ENCODE data around the gene GPR85.
"Not testable (repeated sequence)": the region's sequence is repeated elsewhere in the genome, so short reads cannot be mapped to it uniquely, and the experiment has no call there.

The GPR85 gene, protein sequence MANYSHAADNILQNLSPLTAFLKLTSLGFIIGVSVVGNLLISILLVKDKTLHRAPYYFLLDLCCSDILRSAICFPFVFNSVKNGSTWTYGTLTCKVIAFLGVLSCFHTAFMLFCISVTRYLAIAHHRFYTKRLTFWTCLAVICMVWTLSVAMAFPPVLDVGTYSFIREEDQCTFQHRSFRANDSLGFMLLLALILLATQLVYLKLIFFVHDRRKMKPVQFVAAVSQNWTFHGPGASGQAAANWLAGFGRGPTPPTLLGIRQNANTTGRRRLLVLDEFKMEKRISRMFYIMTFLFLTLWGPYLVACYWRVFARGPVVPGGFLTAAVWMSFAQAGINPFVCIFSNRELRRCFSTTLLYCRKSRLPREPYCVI

DNA sequence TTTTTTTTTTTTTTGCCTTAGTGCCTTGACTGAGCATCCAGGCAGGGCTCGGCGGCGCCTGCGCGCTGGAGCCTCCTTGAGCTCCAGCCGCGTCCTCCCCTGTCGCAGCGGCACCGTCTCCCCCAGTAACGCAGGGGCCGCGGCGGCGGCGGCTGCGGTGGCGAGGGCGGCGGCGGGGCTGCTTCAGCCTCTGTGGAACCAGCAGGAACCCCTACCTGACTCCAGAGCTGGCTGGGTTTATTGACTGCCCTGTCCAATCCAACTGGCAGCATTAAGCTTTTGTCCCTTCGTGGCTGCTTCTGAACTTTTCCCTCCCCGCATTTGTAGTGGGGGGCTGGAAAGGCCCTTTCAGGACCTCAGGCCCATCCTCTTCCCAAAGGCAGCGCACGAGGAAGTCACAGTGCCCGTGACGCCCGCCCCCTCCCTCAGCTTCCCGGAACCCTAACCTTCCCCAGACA lies at the start of gene GPR85:
Gene GPR85 (minus strand): TSS at position 397 of the 458 bp plus-strand sequence. CDS start 2,106 bp downstream, outside the sequence.
- FAIRE-seq: no peak

DNA sequence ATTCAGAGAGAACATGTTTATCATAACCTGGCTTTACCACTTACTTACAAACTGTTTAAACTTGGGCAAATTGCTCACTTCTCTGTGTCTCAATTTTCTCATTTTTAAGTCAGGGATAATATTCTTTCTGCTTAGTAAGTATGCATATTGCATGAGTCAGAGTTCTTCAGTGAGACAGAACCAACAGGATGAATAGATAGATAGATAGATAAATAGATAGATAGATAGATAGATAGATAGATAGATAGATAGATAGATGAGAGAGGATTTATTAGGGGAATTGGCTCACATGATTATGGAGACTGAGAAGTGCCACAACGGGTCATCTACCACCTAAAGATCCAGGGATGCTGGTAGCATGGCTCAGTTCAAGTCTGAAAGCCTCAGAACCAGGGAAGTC lies 47.4 kb upstream of the GPR85 start:
- FAIRE-seq: no peak

DNA sequence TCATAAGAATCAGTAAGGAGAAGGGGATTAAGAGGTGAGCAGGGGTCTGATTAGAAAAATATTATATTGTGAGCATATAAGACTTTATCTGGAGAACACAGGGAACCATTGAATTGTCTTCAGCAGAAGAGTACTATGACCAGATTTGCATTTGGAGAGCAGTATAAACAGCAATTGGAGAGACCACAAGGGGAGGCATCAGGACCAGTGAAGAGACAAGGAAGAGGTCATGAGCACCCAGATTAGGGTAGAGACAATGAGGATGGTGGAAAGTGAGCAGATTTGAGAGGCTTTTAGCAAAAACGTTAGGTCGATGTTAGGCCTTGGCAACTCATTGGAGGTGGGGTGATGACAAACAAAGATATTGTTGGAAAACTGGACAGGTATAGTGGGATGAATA lies 44.7 kb upstream of the GPR85 start:
- no peak for FAIRE-seq

DNA sequence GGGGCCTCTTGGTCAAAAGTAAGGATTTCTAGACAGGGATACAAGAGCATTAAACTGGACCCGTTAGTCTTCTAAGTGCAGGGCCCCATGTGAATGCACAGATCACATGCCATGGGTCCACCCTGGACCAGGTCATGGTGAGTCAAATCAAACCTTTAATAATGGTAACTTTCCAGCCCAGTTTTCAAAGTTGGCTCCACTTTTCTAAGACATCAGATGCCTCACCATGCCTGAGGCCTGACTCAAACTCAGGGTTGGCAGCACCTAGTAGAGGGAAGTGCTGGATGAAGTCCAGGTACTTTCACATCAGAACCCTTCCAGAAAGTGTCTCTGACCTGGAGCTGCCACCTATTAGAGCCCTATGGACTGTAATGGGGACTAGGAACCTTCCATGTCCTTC lies 41.4 kb upstream of the GPR85 start:
- no peak for FAIRE-seq

DNA sequence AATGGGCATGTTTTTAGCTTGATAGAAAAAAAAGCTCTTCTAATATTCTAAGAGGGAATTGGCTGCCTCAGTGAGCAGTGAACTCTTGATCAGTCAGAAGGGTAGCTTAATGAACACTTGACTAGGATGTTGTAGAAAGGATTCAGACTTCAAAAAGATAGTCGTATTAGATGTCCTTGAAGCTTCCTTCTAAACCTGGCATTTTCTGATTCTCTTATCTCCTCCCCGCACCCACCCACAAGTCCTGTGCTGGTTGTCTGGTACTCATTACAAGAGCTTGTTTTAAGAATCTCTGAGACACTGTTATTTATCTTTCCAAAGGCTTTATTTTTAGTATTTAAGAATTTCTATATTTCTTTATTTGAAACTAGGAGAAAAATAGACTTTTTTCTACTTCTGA lies 39.1 kb upstream of the GPR85 start:
- FAIRE-seq: no peak

DNA sequence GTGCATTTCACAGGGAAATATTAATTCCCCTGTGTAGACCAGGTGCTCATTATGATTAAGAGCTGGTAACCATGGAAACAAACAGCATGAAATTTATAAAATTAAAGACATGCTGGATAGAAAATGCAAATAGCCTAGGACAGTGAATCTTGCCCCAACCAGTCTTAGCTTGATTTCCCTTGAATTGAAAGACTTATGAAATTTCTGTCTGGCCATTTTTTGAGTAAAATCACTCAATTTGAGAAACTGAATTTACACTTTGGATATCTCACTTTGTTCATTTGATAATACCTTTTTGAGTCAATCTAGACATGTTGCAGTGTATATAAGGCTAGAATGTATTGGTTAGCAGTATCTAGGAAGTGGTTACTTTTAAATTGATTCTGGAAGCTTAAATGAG lies 36.1 kb upstream of the GPR85 start:
- FAIRE-seq: no peak

DNA sequence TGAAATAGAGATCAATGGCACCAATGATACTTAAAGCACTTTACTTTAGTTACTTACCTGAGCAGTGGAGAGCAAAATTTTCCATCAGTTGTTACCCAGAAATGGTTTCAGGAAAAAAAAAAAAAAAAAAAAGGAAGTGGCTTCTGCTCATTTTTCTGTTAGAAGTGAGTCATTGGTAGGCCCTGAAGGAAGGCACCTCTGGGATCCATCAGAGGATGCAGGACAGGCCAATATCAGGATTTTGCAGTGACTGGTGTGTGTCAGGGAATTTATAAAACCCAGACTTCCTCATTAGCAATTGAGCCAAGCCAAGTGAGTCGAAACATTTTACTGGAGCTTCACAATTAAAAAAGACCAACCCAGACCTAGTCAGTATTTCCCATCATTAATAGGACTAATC lies 34.0 kb upstream of the GPR85 start:
- FAIRE-seq: no peak

DNA sequence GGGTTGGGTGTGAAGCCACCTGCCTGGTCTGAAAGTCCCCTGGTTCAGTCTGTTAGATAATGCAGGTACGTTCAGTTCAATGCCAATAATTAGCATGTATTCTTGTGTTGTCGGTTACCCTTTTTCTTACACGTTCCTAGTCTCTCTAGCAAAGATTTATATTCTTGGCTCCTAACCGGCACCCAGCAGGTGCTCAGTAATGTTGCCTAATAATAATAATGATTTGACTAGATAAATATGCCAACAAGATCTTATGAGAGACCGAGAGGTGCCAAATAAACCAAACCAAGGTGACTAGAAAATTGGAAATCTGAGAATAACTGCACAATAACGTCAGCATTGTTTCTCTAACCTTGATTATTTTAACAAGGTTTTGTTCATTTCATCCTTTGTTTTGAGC lies 32.8 kb upstream of the GPR85 start:
- FAIRE-seq: no peak

DNA sequence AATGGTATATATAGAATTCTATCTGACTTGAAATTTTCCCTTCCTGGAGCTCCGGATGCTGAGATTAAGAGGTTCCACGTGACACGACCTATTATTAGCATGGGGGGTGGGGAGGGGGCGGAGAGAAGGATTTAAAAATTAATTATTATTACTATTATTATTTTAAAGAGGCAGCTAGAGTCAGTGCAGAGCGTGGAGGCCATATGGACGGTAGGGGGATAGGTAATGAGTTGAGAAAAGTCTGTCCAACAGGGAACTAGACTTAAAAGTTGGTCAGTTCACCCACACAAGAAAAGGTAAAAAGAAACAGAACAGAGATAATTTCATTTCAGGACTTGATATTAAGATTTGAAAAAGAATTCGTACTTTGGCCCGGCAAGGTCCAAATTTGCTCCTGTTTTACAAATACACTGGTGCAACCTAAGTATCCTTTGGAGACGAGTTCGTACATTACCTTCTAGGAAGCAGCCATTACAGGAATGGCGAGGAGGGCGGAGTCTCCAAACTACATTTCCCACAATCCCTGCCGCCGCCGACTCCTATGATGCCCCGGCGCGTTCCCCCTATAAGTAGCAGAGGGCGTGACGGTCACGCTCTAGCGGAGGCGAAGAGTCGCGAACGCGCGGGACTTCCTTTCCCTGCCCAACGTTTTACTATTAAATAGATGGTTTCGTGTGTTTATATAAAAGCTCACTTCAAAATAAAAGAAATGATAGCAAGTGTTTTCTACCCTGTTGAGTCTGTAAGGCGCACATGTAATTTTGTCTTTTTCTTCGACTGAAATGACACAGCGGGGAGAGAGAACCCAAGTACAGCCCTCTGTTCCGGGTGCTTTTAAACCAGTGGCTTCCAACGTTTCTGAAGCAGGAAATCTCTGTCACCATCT lies 31.7 kb upstream of the GPR85 start, which contains the start of gene SMIM30:
Gene SMIM30 (minus strand): TSS at position 481 of the 886 bp plus-strand sequence. CDS start 976 bp downstream, outside the sequence.
- peak; percentile 92 for FAIRE-seq

DNA sequence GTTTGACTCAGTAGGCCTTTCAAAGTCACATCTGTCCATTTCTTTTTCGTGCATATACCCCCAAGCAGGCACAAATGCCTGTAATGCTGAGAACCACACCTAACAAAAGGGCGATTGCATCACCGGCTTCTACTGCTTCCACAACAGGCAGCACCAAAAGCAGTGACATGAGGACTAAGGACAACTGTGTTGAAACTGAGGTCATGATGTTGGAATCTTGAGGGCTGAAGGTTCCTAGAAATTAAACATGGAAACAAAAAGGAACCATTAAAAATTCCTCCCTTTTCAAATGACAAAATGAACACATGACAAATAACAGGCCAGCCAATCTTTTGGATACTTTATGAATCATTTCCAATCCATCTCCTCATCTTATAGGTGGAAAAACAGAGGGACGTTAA lies 30.7 kb upstream of the GPR85 start:
- FAIRE-seq: not testable (repeated sequence)

DNA sequence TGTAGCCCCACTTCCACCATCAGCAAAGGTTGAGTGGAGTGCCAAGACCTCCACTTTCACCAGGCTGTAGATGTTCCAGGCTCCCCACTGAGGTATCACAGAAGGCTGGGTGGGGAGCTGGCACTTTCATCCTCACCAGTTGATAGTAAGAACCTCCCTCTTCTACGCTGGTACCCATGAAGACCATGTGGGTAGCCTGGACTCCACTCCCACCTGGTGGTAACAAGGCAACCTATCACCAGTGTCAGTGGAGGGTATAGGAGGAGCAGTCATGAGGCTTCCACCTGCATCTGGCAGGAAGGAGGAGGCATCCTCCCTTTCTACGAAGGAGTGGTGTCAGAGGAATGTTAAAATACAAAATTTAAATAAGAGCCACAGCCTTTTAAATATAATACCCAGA lies 27.3 kb upstream of the GPR85 start:
- FAIRE-seq: no peak

DNA sequence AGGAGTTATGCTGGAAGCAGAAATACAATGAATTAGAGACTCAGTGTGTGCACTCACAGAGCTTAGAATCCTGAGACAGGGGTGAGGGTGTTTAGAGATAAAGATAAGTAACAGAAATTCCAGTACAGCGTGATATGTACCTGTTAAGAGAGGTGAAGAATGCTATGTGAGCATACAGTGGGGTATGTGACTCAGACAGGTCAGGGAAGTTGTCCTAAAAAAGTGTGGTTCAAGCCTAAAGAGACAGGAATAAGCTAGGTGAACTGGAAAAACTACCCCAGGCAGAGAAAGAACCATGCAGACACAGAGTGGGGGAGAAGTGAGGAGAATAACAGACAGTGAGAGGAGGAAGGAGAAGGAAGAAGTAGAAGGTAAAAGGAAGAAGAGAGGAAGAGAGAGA lies 23.1 kb upstream of the GPR85 start:
- FAIRE-seq: no peak

DNA sequence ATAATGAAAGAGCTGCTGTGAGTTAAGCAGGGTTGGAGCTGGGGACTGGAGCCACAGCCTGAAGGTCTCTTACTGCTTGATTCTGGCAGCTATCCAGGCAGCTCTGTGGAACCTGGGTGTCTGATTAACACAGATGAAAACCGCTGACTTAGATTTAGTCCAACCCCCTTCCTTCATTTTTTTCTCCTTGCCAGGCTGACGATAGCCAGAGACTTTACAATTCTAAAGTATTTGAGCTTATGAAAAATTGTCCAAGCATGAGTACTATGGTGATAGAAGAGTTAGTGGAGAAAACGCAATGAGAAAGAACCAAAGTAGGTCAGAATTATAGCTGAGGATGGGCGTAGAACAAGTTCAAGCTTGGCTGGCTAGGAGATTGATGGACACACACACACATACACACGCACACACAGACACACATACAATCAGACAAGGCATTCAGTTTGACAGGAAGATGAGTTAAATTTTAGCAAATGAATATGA lies 13.5 kb upstream of the GPR85 start:
- no peak for FAIRE-seq

DNA sequence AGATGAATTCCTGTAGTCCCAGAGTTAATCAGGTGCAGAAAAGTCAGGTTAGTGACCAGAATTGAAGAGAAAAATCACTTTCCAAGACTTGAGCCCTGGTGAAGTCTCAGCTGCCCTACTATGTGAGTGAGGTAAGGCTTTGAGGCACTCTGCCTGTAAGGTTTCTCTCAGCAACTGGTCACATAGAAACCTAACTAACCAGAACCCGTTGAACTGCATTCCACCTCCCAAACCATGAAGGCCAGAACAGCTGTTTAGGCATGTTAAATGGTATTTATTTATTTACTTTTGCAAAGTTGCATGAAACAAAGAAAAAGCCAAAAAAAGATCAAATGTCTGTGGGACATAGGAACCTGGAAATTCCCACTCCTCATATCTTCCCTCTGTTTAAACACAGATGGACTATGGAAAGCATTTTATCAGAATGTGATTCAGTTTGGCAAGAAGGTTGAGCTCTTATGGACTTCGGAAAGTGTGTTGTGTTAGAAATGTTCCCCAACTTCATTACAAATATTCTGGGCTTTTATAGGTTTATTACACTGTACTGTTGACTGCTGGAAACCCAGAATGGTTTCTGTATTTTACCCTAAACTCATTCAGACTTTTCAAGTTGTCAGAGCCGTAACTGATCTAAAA lies 12.8 kb upstream of the GPR85 start:
- FAIRE-seq: no peak

DNA sequence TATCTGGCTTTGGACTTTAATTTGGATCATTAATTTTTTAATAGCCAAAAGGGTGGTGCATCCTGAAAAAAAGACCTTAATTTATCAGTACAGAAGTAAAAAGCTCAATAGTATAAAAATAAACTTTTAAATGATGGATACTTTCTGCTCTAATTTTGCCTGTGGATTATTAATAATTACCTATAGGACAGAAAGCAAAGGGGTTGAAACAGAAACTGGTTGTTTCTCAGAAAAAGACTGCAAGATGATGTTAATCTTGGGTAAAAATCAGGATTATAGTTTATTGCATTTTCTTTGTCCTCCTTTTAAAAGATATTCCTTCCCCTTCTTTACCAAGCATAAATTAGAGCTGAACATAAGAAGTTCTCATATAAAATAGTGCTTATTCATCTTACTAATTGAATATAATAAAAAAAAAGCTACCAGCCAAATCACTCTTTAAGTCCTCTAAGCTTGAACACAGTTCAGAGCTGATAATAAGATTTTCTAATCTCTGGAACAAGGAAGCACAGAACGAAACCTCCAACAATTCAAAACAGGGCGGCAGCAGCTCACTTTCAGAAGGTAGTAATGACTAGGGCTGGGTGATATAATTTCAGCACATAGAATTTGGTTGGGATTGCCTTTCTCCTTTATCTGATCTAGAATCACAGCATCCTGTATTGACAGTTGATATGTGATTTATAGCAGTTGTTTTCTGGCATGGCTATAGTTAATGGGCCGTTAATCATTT lies 8.1 kb upstream of the GPR85 start:
- FAIRE-seq: no peak

DNA sequence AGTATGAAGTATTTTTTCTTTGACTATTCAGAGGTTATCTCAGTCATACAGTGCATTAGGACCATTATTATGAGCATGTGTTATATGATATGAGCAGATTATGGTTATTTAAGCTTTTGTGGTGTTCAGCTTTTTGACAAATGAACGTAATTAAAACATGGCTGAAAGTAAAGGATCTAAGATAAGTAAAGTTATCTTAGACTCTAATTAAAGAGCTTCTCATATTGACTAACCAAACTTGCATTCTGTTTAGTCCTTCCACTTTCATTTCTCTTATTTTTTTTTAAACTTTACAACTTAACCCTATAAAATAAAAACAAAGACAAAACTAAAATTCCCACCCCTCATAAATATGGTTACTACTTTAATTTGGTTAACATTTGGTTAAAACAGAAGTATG lies 6.9 kb upstream of the GPR85 start:
- no peak for FAIRE-seq

DNA sequence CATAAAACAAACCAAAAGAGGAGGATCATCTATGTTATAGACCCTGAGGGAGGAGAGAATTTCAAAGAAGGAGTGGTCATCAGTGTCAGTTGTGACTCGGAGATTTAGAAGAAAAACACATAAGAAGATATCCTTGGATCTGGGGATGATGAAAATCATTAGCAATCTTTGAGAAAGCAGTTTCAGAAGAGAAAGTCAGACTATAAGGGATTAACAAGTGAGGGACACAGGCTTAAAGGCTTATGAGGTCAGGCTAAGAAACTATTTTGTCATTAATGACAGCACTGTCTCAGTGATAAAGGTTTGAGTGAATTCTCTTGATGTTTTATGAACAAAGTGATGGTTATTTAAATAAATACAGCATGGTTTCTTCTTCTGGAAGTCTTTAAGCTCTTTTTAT lies 6.1 kb upstream of the GPR85 start:
- no peak for FAIRE-seq

DNA sequence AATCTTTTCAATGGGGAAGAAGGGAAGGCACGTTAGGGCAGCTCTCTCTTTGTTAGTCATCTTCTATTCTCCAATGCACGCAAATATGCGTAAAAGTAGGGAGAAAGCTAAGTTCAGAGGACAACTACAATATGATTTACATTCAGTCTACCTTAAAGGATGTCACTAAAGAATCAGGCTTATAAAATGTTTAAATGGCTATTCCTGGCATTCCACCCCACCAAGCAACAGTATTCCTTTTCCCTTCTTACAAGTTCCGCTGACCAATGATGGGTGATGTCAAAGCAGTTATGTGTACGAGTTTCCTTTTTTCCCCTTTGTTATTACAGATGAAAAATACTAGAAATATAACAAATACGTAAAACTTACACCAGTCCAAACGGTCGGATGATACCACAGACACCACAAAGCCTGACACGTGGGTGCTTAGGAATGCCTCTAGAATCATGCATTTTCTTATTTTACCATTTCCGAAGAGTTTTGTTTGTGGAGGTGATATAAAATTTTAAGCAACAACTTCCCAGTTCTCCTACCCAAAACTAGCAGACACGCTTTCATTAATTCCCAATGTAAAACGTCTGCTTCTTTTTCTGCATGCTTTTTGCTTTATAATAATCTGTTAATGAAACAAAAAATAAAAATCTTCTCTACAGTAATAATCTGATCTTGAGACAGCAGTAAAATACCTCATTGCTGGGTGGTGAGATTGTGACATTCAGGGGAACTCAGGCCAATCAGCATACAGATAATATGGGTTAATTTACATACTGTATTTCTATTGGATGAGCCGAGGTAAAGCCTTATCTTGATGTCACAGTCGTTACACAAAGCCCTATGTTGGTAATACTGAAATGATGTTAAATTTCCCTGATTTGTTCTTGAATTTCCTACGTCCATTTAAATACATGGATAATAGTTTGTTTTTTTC lies 708 bp upstream of the GPR85 start:
- peak; percentile 82 for FAIRE-seq

DNA sequence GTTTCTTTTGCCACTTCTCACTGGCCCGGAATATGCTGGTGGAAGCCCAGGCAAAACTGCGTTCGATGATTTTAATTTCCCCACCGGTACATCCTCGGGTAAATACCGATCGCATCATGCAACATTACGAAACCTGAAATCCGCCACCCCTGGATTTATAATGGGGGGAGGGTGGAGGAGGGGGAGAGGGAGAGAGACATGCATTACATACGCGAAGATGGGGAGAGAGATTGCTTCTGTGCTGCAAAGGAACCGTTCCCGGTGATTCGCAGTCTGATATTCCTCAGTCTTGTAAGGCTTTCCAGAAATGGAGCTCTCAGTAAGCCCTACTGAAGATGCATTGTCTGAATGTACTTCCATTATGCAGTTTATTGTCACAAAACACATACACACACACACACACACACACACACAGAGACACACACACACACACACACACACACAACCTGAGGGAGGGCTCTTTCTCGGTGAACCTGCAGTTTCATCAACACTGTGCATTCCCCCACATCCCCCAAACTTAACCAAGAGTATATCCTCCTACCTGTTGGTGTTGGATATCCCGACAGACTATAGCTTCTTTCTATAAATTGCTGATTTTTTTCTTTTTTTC lies 741 bp downstream of the GPR85 start:
- no peak for FAIRE-seq

DNA sequence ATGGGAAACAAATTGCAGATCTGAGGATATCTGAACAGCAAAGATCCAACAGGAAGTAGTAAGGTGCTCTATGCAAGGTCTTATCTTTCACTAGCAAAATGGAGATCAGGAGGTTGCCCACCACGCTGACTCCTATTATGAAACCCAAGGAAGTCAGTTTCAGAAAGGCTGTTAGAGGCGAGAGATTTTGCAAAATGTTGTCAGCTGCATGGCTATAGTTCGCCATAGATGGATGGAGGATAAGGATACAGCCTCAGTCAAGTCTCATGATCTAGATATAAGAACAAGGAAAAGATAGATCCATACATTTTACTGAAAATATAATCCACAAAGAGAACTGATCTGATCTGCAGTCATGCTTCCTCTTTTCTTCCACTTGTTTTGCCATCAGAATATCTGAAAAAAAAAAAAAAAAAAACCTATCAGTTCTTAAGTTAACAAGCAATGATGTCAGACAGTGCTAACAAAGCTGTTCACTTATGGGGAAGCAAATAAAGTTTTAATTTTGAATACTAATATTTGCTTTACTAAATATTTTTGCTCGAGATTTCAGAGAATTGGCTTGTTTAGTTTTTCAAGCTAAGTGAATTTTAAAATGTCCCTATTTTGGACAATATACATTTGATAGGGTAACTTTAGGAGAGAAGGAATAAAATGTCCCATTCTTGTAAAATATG lies 2.0 kb downstream of the GPR85 start:
- no peak for FAIRE-seq
